Colonic mucosa (tissue), 4 donors: ENCODE measurements around the gene CLDN25. TPM values are rescaled to one million over a fixed set of nuclear protein-coding genes. Genes with fewer than 3 reads are reported as not detected.

ENCODE experiments used
- DNase-seq: peaks from one replicate; pipeline ENCODE4 v3.0.0-alpha.2; 2020
- H3K27ac ChIP-seq: fragments of 200-600 bp; one replicate; pipeline ENCODE4 v1.8.0; 2021
- H3K27me3 ChIP-seq: fragments of 200-600 bp; one replicate; pipeline ENCODE4 v1.8.0; 2021
- H3K36me3 ChIP-seq: fragments of 200-600 bp; one replicate; pipeline ENCODE4 v1.8.0; 2021
- H3K4me1 ChIP-seq: fragments of 200-600 bp; one replicate; pipeline ENCODE4 v1.8.0; 2021; ENCODE audit warnings: mild to moderate bottlenecking
- H3K4me3 ChIP-seq: fragments of 200-600 bp; one replicate; pipeline ENCODE4 v1.8.0; 2021
- H3K9ac ChIP-seq, 2 donors: one replicate each; pipeline ENCODE4 v1.7.0; 2013; ENCODE audit warnings: control low read depth in 2 of 2, low read depth in 2 of 2, low read length in 2 of 2
- H3K9me3 ChIP-seq: fragments of 200-600 bp; one replicate; pipeline ENCODE4 v1.8.0; 2021
- CTCF ChIP-seq: fragments of 200-600 bp; IDR thresholded peaks from one replicate; pipeline ENCODE4 v1.8.0; 2022; ENCODE audit warnings: antibody characterized with exemption, mild to moderate bottlenecking
- intact Hi-C: fragments of 100-400 bp; cut with DNase I; formaldehyde crosslinking; loops from one replicate; pipeline ENCODE4 v1.14.1; 2022
- total RNA-seq, 2 donors: library from RNA; stranded (reverse); fragmentation: NEBNext Ultra II Directional in 1 of 2; extraction: Animal tissue kit (Norgen Biotek cat#: 25700) in 1 of 2; gene quantifications; one replicate each; pipeline ENCODE4 v1.2.1, GENCODE V29; 2021
- donor health status: healthy.
- donor health status: DM: no; HTN: no; CAD: no.
- donor health status: DM: no; HTN: no; CAD: no.

CLDN25 gene
- not detected for total RNA-seq

GRCh38 chr11:113779496-113779895 lies at the start of gene CLDN25:
CLDN25 (plus strand) TSS chr11:113779796; CDS start chr11:113779796, 0 bp downstream.
- H3K4me1 ChIP-seq, result no peaks in the 10 kb centered on the region
- H3K36me3 ChIP-seq, result no peaks in the 10 kb centered on the region
- no peaks in the 10 kb centered on the region for H3K27me3 ChIP-seq
- no peak for TF ChIP-seq CTCF
- no peak within 1 kb of the TSS for H3K27ac ChIP-seq
- H3K9me3 ChIP-seq, result no peaks in the 10 kb centered on the region
- H3K4me3 ChIP-seq, result no peak within 1 kb of the TSS
- H3K9ac ChIP-seq, result no peak within 1 kb of the TSS
- DNase-seq, result no peak
- intact Hi-C loops, result no loop called here

GRCh38 chr11:113730887-113731726 lies 48.5 kb upstream of the CLDN25 start:
- no peaks in the 10 kb centered on the region for H3K9me3 ChIP-seq
- peak; percentile 51 for TF ChIP-seq CTCF
- H3K36me3 ChIP-seq, result peaks cover 2% of the 10 kb centered on the region
- H3K4me1 ChIP-seq, result no peaks in the 10 kb centered on the region
- no peak overlapping the region for H3K9ac ChIP-seq
- no peak overlapping the region for H3K4me3 ChIP-seq
- no peaks in the 10 kb centered on the region for H3K27me3 ChIP-seq
- peak; percentile 35 for DNase-seq
- H3K27ac ChIP-seq, result no peak overlapping the region
- intact Hi-C loops, result loop anchor here (5.0 to 10.0 kb wide), 2 partner anchors 196 to 424 kb away; no protein-coding TSS in a partner anchor

GRCh38 chr11:113732092-113732491 lies 47.5 kb upstream of the CLDN25 start:
- DNase-seq, result no peak
- H3K4me3 ChIP-seq, result no peak overlapping the region
- H3K9ac ChIP-seq, result no peak overlapping the region
- peaks cover 5% of the 10 kb centered on the region for H3K36me3 ChIP-seq
- H3K4me1 ChIP-seq, result no peaks in the 10 kb centered on the region
- intact Hi-C loops, result loop anchor here (5.0 to 10.0 kb wide), 2 partner anchors 197 to 425 kb away; no protein-coding TSS in a partner anchor
- H3K27ac ChIP-seq, result no peak overlapping the region
- H3K9me3 ChIP-seq, result no peaks in the 10 kb centered on the region
- no peak for TF ChIP-seq CTCF
- H3K27me3 ChIP-seq, result no peaks in the 10 kb centered on the region

GRCh38 chr11:113736323-113736722 lies 43.3 kb upstream of the CLDN25 start:
- no peak for DNase-seq
- Histone ChIP-seq H3K36me3 (peaks cover 5% of the 10 kb centered on the region), H3K9ac (no peak overlapping the region), H3K4me1 (no peaks in the 10 kb centered on the region), H3K27ac (no peak overlapping the region), H3K4me3 (no peak overlapping the region), H3K27me3 (no peaks in the 10 kb centered on the region), H3K9me3 (no peaks in the 10 kb centered on the region)
- intact Hi-C loops, result loop anchor here (10.0 kb wide), 1 partner anchor 202 kb away; no protein-coding TSS in a partner anchor
- TF ChIP-seq CTCF, result no peak

GRCh38 chr11:113752932-113753331 lies 26.7 kb upstream of the CLDN25 start:
- Histone ChIP-seq H3K4me3 (no peak overlapping the region), H3K4me1 (no peaks in the 10 kb centered on the region), H3K9me3 (no peaks in the 10 kb centered on the region), H3K36me3 (peaks cover 10% of the 10 kb centered on the region), H3K27me3 (no peaks in the 10 kb centered on the region), H3K9ac (no peak overlapping the region), H3K27ac (no peak overlapping the region)
- intact Hi-C loops, result no loop called here
- no peak for TF ChIP-seq CTCF
- DNase-seq, result no peak
